Measurements from ENCODE around the gene URB1.
"Not testable (repeated sequence)": the region's sequence is repeated elsewhere in the genome, so short reads cannot be mapped to it uniquely, and the experiment has no call there.

URB1 gene

DNA sequence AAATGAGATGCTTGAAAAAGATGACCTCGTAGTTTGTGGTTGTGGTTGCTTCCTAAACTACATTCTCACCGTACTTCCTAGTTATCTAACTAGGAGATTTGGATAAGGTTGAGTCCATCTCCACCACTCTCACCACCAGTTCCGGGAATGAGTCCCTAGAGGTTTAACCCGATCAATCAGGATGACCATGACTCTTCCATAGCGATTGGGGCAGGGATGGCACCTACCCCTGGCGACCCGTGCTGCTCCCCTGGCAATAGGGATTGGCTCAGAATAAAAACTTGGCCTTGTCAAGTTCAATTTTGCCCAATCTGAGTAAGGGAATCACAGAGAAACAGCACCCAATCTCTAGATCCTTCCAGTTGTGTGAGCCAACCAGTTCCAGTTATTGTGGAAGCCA is 111.3 kb downstream of the URB1 start:
- no peak for DNase-seq

DNA sequence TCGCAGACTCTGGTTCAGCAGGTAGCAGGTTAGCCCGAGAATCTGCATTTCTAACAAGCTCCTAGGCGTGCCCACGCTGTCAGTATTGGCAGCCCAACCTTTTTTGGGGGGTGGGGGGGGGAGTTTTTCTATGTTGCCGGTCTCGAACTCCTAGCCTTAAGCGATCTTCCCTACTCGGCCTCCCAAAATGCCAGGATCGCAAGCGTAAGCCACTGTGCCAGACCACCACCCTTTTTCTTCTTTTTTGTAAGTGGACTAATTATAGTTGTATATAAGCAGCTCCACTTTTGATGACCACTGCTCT is 113.5 kb downstream of the URB1 start:
- DNase-seq, result no peak

DNA sequence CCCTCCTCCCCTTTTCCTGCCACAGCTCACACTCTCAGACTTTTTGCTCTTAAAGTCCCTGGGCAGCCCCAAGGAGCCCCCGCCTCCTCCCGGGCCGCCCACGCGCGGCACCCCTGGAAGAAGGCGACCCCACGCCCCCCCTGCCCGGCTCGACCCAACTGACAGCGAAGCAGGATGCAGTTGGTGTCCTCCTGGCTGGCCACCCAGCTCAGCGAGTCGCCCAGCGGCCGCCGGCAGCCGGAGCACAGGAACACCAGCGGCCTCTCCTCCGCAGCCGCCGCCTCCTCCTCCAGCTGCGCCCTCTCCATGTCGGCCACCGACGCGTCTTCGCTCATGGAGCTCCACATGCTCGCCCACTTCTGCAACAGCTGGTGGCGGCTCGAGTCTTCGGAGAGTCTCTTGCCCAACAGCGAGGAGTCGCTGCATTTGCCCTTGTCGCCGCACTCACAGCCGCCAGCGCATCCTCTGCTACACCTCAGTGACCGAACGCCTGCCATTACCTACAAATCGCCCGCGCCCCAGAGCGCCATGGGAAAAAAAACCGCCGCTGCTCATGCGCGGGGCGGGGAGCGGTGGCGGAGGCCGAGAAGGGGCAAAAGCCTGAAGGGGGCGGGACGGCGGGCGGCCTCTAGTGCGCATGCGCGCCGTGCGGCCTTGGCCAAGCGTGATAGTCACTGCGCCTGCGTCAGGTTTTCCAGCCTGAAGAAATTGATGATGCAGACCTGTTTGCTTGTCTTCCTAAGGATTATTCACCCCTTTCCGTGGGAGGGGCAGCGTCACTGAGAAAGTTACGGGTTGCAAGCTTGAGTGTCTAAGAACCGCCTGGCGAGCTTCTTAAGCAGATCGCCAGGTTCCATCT is 114.1 kb downstream of the URB1 start, which contains the start of gene MIS18A:
TSS of gene MIS18A (minus strand) at position 532 of the 859 bp plus-strand sequence. CDS start at position 497, 35 bp downstream.
- DNase-seq, result peak; percentile 99

DNA sequence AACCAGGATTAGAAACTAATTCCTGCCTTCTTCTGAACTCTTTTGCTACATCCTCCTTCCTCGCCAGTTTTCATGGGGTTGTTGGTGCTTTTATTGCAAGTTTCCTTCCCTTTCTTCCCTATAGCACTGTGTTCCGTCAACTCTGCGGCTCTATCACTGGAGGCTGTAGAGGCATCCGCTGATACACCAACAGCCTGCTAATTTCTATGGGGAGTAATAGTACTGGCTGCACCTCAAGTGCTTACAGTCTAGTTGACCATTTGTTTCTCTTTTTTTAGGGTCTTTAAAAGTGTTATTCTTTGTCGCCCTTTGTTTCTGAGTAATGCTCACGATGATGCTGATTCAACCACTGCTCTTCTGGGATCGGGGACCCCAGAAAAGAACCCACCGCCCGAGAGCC is 114.7 kb downstream of the URB1 start:
- DNase-seq, result no peak

DNA sequence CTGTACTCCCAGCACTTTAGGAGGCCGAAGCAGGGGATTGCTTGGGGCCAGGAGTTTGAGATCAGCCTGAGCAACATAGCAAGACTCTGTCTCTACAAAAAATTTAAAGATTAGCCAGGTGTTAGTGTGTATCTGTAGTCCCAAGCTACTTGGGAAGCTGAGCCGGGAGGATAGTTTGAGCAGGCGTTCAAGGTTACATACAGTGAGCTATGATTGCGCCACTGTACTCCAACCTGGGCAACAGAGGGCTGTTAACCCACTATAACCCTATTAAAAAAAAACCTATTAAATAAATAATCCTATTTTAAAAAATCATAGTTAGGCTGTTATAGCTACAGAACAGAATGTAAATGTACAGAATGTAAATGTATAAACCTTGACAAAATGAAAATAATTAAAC is 116.1 kb downstream of the URB1 start:
- DNase-seq, result no peak

DNA sequence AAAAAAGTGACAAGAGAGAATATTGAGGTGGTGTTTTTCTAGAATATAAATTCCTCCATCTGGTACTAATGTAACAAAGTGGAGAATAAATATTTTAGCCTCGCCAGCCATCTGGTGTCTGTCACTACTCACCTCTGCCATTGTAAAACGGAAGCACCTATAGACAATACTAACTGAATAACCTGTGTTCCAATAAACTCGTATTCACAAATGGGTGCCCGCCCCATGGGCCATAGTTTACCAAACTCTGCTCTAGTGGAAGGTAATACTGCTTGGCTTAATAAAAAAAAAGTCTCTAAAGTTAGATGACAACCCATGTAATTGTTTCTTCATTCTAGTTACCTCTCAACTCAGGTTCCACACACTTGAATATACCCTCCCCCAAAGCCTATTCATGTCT is 122.1 kb downstream of the URB1 start:
- no peak for DNase-seq

DNA sequence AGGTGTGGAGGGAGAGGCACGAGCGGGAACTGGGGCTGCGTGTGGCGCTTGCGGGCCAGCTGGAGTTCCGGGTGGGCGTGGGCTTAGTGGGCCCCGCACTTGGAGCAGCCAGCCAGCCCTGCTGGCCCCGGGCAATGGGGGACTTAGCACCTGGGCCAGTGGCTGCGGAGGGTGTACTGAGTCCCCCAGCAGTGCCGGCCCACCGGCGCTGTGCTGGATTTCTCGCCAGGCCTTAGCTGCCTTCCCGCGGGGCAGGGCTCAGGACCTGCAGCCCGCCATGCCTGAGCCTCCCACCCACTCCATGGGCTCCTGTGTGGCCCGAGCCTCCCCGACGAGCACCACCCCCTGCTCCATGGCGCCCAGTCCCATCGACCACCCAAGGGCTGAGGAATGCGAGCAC is 127.5 kb downstream of the URB1 start:
- not testable (repeated sequence) for DNase-seq

DNA sequence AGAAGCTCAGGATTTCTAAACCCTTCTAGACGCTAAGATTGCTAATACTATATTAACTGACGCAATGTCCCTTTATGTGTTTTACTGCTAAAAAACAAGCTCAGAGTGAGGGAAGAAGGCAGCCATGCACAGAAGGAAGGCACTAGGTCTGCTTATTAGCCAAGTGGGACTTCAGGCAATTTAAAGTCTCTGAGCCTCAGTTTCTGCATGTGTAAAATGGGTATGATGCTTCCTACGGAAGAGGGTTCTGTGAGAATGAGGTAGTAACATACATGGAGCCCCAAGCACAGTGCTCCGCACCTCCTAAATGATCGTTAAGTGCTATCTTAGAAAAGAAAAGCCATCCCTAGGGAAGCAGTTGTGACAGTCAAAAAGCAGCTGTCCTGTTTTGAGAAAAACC is 130.9 kb downstream of the URB1 start:
- no peak for DNase-seq

All from activated CD8-positive, alpha-beta memory T cell treated with anti-CD3 and anti-CD28 coated beads, Interleukin-2, amount 50 U/mL, for 4 hours (primary cell).